ENCODE results near the gene GTF2A2. TPM values are rescaled to one million over a fixed set of nuclear protein-coding genes. Genes with fewer than 3 reads are reported as not detected.
A peak's percentile ranks its signal among the peaks of the same experiment; 100 is the strongest.

Gene GTF2A2
- polyA plus RNA-seq, 10 donors = 94.5 to 119 (median 112) TPM

- DNase-seq = no peak
These were observed 47.3 kb downstream of the GTF2A2 start for GRCh38 chr15:59609730-59610712.

DNA sequence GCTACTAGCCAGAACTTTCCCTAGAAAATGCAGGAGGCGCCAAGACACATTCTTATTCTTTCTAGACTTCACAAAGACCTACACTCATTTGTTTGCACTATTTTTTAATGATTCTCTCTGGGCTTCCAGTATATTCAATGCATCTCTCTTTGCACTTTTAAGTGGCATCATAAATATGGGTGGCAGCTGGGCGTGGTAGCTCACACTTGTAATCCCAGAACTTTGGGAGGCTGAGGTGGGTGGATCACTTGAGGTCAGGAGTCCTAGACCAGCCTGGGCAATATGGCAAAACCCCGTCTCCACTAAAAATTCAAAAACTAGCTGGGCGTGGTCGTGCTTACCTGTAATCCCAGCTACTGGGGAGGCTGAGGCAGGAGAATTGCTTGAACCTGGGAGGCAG is 51.3 kb downstream of the GTF2A2 start:
- DNase-seq = no peak

- no peak for DNase-seq
These were observed 58.9 kb downstream of the GTF2A2 start for GRCh38 chr15:59598461-59598860.

DNA sequence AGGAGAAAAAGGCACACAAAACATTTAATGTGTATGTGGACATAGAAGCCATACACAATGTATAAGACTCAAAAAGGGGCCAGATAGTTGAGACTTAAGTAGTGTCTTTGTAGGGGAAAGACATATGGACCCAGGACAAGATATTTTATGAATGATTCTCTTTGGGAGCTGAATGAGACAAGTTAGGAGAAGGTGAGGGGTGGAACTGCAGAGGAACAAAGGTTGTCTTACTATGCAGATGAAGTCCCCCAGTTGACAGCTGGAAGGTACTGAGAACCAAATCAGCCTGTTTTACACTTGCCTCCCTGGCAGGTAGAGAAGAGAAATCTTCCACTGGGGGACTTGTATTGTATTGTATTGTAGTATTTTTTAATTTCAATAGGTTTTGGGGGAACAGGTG is 60.7 kb downstream of the GTF2A2 start:
- no peak for DNase-seq

GRCh38 chr15:59595434-59595915 is 61.8 kb downstream of the GTF2A2 start:
- no peak for DNase-seq

DNA sequence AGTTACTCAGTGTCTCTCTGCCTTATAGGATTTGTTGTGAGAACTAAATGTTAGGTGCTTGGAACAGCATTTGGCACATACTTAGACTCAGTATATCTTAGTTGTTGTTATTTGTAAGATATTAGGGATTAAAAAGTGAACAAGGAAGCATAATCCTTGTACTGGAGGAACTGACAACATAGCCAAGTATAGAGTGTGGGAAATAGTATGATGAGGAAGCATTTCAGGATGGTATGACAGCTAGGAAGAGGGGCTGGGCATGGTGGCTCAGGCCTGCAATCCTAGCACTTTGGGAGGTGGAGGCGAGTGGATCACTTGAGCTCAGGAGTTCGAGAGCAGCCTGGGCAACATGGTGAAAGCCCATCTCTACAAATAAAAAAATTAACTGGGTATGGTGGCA is 62.3 kb downstream of the GTF2A2 start:
- no peak for DNase-seq

DNA sequence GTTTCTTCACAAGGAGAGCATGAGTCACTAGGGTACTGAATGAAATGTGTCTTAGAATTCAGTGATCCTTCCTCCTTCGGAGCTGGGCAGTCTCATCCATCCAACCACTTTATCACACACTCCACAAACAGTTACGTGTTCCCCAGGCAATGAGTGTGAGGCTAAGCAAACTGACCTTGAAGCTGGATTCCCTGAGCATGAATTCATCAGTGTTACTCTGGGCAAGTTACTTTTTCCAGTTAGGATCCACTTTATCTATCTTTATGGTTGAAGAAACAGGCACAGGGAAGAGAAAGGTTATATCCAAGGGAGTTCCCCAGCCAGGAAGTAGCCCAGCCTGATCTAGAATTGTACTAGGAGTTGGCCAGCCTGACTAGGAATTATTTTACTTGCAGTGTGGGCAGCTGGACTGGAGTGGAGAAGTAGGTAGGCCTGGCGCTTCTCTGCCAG is 62.8 kb downstream of the GTF2A2 start:
- DNase-seq = peak in 1 of 3 donors; percentile 2

DNA sequence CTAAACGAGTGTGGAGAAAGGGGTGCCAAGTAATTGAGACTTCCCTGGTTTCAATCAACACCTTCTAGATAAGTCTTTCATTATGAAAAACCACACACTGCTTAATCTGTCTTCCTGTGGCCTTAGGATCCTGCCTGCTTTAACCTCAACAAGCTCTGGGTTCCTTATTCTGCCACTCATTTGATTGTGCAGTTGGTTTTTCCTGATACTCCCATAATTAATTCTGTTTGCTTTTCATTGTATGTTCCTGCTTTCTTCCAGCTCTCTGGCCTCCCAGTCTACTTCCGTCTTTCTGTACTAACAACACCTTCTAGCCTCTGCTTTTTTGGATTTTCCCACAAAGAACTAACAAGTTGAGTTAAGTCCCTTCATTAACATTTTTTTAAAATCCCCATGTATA is 66.0 kb downstream of the GTF2A2 start:
- DNase-seq = no peak

- no peak for DNase-seq
These were observed 67.3 kb downstream of the GTF2A2 start for GRCh38 chr15:59590027-59590426.

Other genes with a start within 250 kb of the GTF2A2 start
- 1 to 10 TPM in 8 of 10 donors, under 1 TPM in 2; 0.74 to 2.1 (median 1.1) TPM for gene FAM81A, start 219.3 kb downstream of the GTF2A2 start, polyA plus RNA-seq (ENCODE audit: insufficient read length in 10 of 10)
- under 1 TPM in 9 of 10 donors, not detected in 1; 0.05 to 0.60 (median 0.22) TPM for gene GCNT3, start 45.7 kb downstream of the GTF2A2 start, polyA plus RNA-seq (ENCODE audit: insufficient read length in 10 of 10)
- gene BNIP2, start 31.8 kb upstream of the GTF2A2 start, polyA plus RNA-seq (ENCODE audit: insufficient read length in 10 of 10) = 10 to 100 TPM; 40.7 to 57.8 (median 53.6) TPM

Data from muscle of back (tissue), 11 donors.